ENCODE results near the gene RHBDF2.

RHBDF2 gene

GRCh38 chr17:76501018-76501826, at the start of gene RHBDF2:
Gene RHBDF2 (minus strand): TSS chr17:76501423. CDS start chr17:76481524, 19,899 bp downstream.
- peak; percentile 93 for DNase-seq (ENCODE audit: low spot score)

GRCh38 chr17:76549539-76549938, 48.3 kb upstream of the RHBDF2 start:
- no peak for DNase-seq (ENCODE audit: low spot score)

GRCh38 chr17:76549215-76549518, 47.9 kb upstream of the RHBDF2 start:
- DNase-seq (ENCODE audit: low spot score) = no peak

- DNase-seq (ENCODE audit: low spot score) = no peak
Measured at GRCh38 chr17:76548378-76549214, 47.4 kb upstream of the RHBDF2 start.

- no peak for DNase-seq (ENCODE audit: low spot score)
Measured at GRCh38 chr17:76547642-76548202, 46.5 kb upstream of the RHBDF2 start.

GRCh38 chr17:76547183-76547641, 46.0 kb upstream of the RHBDF2 start:
- DNase-seq (ENCODE audit: low spot score) = no peak

- DNase-seq (ENCODE audit: low spot score) = no peak
Measured at GRCh38 chr17:76546556-76547182, 45.4 kb upstream of the RHBDF2 start.

- DNase-seq (ENCODE audit: low spot score) = no peak
Measured at GRCh38 chr17:76545918-76546555, 44.8 kb upstream of the RHBDF2 start.

GRCh38 chr17:76544546-76545365, 43.5 kb upstream of the RHBDF2 start:
- no peak for DNase-seq (ENCODE audit: low spot score)

- DNase-seq (ENCODE audit: low spot score) = no peak
Measured at GRCh38 chr17:76543826-76544545, 42.8 kb upstream of the RHBDF2 start.

- no peak for DNase-seq (ENCODE audit: low spot score)
Measured at GRCh38 chr17:76543482-76543825, 42.2 kb upstream of the RHBDF2 start.

GRCh38 chr17:76542984-76543383, 41.8 kb upstream of the RHBDF2 start:
- no peak for DNase-seq (ENCODE audit: low spot score)

GRCh38 chr17:76542566-76542971, 41.3 kb upstream of the RHBDF2 start:
- no peak for DNase-seq (ENCODE audit: low spot score)

- no peak for DNase-seq (ENCODE audit: low spot score)
Measured at GRCh38 chr17:76541739-76542454, 40.7 kb upstream of the RHBDF2 start.

- DNase-seq (ENCODE audit: low spot score) = peak; percentile 46
Measured at GRCh38 chr17:76540381-76541300, 39.4 kb upstream of the RHBDF2 start.

GRCh38 chr17:76539631-76540271, 38.5 kb upstream of the RHBDF2 start, which contains the start of gene PRCD:
Gene PRCD (plus strand): TSS chr17:76540044. CDS start chr17:76540142, 98 bp downstream.
- DNase-seq (ENCODE audit: low spot score) = no peak

GRCh38 chr17:76538941-76539570, 37.8 kb upstream of the RHBDF2 start:
- no peak for DNase-seq (ENCODE audit: low spot score)

Measured in LoVo (cell line).